Right lobe of liver (tissue), 6 donors: Measurements from ENCODE around the gene GPR84. TPM values are rescaled to one million over a fixed set of nuclear protein-coding genes. Genes with fewer than 3 reads are reported as not detected.

ENCODE experiments used
- ATAC-seq, 4 donors: fragments of 200-7000 bp; cut with Tn5 transposase; one replicate each; pipeline ENCODE4 v1.9.1; 2020; ENCODE audit warnings: mild to moderate bottlenecking in 4 of 4, moderate library complexity in 4 of 4
- DNase-seq, 3 donors: peaks; one replicate each; pipeline ENCODE4 v3.0.0-alpha.2; 2020
- H3K27ac ChIP-seq, 3 donors: fragments of 200-600 bp; one replicate each; pipeline ENCODE4 v1.8.0; 2022
- H3K27me3 ChIP-seq, 2 donors: fragments of 200-600 bp; one replicate each; pipeline ENCODE4 v1.8.0; 2022
- H3K36me3 ChIP-seq, 4 donors: fragments of 200-600 bp; sonication (generic) in 1 of 4; one replicate each; pipeline versions ENCODE4 v1.5.1 to v1.8.0; 2017 to 2022; ENCODE audit warnings: control low read depth in 1 of 4
- H3K4me1 ChIP-seq, 4 donors: fragments of 200-600 bp; sonication (generic) in 1 of 4; one replicate each; pipeline versions ENCODE4 v1.5.1 to v1.8.0; 2017 to 2022; ENCODE audit warnings: control low read depth in 1 of 4
- H3K4me3 ChIP-seq, 3 donors: fragments of 200-600 bp; one replicate each; pipeline ENCODE4 v1.8.0; 2022
- H3K9me3 ChIP-seq, 4 donors: fragments of 200-600 bp; sonication (generic) in 1 of 4; one replicate each; pipeline versions ENCODE4 v1.5.1 to v1.8.0; 2017 to 2022; ENCODE audit warnings: control low read depth in 1 of 4
- POLR2A ChIP-seq: fragments of 450-650 bp; IDR thresholded peaks from one replicate; pipeline ENCODE4 v1.6.1; 2017; ENCODE audit warnings: antibody characterized with exemption, mild to moderate bottlenecking
- WGBS: methylation state at CpG from one replicate; pipeline ENCODE4 v1.1.6; 2018; ENCODE audit warnings: low coverage, low lambda C conversion rate; ENCODE audit not compliant: insufficient coverage; ENCODE audit errors: missing lambda C conversion rate; 5-methylcytosine and 5-hydroxymethylcytosine counted together
- intact Hi-C, 2 donors: fragments of 100-400 bp; cut with DNase I; formaldehyde crosslinking; loops; one replicate each; pipeline versions ENCODE4 v1.11.2 to v1.14.1; 2022
- total RNA-seq, 6 experiments: library from RNA; depleted of rRNA in 2 of 6; stranded (reverse); fragments of >200 nt in 2 of 6; fragmentation: NEBNext Ultra II Directional in 3 of 6; extraction: Animal tissue kit (Norgen Biotek cat#: 25700) in 3 of 6; gene quantifications; one replicate each; pipeline versions ENCODE4 v1.1.0 to v1.2.4, GENCODE V29; 2016 to 2023
- TF ChIP-seq, protein P1 (sequence below), 4 donors: fragments of 200-600 bp in 3 of 4; fragments of 450-650 bp in 1 of 4; IDR thresholded peaks; one replicate each; pipeline versions ENCODE4 v1.5.1 to v1.8.0; 2016 to 2022; ENCODE audit warnings: antibody characterized with exemption in 4 of 4, mild to moderate bottlenecking in 2 of 4
- donor health status: DM: no; HTN: yes; CAD: no.
- donor health status: DM: no; HTN: no; CAD: no.
- donor health status: DM: no; HTN: no; CAD: no.
- donor health status: DM: no; HTN: yes; CAD: no.
- donor health status: DM: no; HTN: yes; CAD: no.

The GPR84 gene
- total RNA-seq, 6 experiments from 2014 or later, result 0.35 TPM; not detected in 5

- Histone ChIP-seq H3K4me3 (no peak overlapping the region), H3K36me3 (peaks cover 0 to 66% (median 39%) of the 10 kb centered on the region in 4 donors), H3K4me1 (peaks cover 0 to 24% (median 7%) of the 10 kb centered on the region in 4 donors), H3K27ac (no peak overlapping the region), H3K27me3 (no peaks in the 10 kb centered on the region), H3K9me3 (no peaks in the 10 kb centered on the region)
- ATAC-seq (no peak), DNase-seq (no peak)
- intact Hi-C loops, result no loop called here
- TF ChIP-seq, protein P1, sequence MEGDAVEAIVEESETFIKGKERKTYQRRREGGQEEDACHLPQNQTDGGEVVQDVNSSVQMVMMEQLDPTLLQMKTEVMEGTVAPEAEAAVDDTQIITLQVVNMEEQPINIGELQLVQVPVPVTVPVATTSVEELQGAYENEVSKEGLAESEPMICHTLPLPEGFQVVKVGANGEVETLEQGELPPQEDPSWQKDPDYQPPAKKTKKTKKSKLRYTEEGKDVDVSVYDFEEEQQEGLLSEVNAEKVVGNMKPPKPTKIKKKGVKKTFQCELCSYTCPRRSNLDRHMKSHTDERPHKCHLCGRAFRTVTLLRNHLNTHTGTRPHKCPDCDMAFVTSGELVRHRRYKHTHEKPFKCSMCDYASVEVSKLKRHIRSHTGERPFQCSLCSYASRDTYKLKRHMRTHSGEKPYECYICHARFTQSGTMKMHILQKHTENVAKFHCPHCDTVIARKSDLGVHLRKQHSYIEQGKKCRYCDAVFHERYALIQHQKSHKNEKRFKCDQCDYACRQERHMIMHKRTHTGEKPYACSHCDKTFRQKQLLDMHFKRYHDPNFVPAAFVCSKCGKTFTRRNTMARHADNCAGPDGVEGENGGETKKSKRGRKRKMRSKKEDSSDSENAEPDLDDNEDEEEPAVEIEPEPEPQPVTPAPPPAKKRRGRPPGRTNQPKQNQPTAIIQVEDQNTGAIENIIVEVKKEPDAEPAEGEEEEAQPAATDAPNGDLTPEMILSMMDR (IDR thresholded peaks at IDR 0.05), result no peak
- TF ChIP-seq POLR2A, result no peak
Observed at GRCh38 chr12:54349679-54350078, 14.6 kb downstream of the GPR84 start.

GRCh38 chr12:54349036-54349435, 15.2 kb downstream of the GPR84 start:
- no peak for DNase-seq

DNA sequence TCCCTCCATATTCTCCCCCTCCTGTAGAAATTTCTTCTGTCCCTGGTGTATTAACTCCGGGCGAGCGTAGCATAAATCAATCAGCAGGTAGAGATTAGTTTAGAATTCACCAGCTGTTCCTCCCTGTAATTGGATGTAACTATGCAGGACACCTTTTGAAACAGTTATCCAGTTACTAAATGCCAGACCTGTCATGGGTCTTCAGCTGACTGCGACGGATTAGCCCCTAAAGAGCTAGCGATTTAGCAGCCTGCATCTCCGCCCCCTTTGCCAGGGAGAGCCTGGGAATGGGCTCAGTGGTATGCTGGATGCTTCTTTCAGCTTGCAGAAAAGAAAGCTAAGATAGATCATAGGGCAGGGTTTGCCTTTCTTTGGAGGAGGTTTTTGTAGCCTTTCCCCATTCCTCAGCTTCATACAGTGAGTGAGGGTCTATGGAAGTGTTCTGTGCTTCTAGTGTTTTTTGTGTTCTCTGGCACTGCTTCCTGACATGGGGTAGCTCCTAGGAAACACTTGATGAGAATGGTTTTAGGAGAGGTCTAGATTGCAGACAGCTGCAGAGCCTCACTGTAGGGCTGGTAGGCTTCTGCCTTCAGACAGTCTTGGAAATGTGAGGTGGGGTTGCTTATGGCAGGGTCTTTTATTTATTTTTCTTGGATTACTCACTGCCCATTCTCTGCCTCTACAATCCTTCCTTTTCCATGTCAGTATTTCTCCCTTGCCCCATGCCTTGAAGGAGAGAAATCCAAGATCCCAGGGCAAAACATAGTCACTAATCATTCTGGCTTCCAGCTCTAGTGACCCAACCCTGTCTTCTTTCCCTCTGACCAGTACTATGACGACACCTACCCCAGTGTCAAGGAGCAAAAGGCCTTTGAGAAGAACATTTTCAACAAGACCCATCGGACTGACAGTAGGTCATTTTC, 22.6 kb downstream of the GPR84 start:
- H3K27ac ChIP-seq, result no peak overlapping the region
- peaks cover 0 to 26% (median 8%) of the 10 kb centered on the region in 4 donors for H3K4me1 ChIP-seq
- intact Hi-C loops, result no loop called here
- 87% methylated on average over 9 of the region's 9 CpGs for WGBS
- H3K36me3 ChIP-seq, result peaks cover 0 to 59% (median 28%) of the 10 kb centered on the region in 4 donors
- DNase-seq (no peak), ATAC-seq (no peak)
- no peak overlapping the region for H3K4me3 ChIP-seq
- H3K9me3 ChIP-seq, result no peaks in the 10 kb centered on the region
- no peak for TF ChIP-seq POLR2A
- TF ChIP-seq, protein P1 (IDR thresholded peaks at IDR 0.05), result no peak
- no peaks in the 10 kb centered on the region for H3K27me3 ChIP-seq

More at GRCh38 chr12:54349036-54349435, 15.2 kb downstream of the GPR84 start:
- H3K4me3 ChIP-seq, result no peak overlapping the region
- ATAC-seq, result no peak
- no peaks in the 10 kb centered on the region for H3K27me3 ChIP-seq
- no peaks in the 10 kb centered on the region for H3K9me3 ChIP-seq
- H3K27ac ChIP-seq, result no peak overlapping the region
- peaks cover 0 to 20% (median 7%) of the 10 kb centered on the region in 4 donors for H3K4me1 ChIP-seq
- peaks cover 0 to 71% (median 43%) of the 10 kb centered on the region in 4 donors for H3K36me3 ChIP-seq
- TF ChIP-seq, protein P1 (IDR thresholded peaks at IDR 0.05), result no peak
- no peak for TF ChIP-seq POLR2A
- intact Hi-C loops, result no loop called here
- 91% methylated on average over 3 of the region's 4 CpGs for WGBS

DNA sequence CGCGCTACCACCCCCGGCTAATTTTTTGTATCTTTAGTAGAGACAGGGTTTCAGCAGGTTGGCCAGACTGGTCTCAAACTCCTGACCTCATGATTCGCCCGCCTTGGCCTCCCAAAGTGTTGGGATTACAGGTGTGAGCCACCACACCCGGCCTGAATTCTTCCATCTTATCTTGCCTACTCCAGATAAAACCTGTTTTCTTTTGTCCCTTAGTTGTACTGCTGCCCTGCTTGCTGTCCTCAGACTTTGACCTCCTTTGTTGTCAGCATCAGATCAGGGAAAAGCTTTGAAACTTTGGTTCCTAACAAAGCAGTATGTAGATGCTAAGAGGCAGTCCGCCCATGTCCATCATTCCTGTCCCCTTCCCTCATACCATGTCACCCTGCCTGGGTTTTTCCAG, 23.4 kb downstream of the GPR84 start:
- Histone ChIP-seq H3K4me3 (no peak overlapping the region), H3K27ac (no peak overlapping the region), H3K4me1 (peaks cover 0 to 34% (median 9%) of the 10 kb centered on the region in 4 donors), H3K36me3 (peaks cover 0 to 52% (median 25%) of the 10 kb centered on the region in 4 donors), H3K27me3 (no peaks in the 10 kb centered on the region), H3K9me3 (no peaks in the 10 kb centered on the region)
- no peak for TF ChIP-seq POLR2A
- 93% methylated on average over 7 of the region's 7 CpGs for WGBS
- DNase-seq (no peak), ATAC-seq (no peak)
- intact Hi-C loops, result no loop called here

DNA sequence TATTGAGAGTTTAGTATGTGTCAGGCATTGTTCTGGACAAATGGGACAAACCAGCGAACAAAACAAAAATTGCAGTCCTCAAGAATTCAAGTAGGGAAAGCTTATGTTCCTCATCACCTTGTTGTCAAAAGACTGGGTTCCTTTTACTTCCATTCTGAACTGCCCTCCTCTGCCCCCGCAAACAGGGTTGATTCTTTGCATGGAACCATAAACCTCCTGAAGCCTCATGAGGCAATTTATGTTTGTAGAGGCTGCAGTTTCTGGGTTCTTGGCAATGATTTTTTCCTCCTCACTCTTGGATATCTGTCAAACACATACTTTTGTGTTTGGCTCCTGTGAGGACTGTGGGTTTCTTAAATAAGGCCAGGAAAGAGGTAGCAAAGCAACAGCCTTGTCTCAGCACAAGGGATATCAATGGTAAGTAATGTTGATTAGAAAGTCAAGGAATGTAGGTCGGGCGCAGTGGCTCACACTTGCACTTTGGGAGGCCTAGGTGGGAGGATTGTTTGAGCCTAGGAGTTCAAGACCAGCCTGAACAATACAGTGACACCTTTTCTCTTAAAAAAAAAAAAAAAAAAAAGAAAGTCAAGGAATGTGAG, 25.5 kb downstream of the GPR84 start:
- WGBS, result 94% methylated on average over 2 of the region's 4 CpGs
- Histone ChIP-seq H3K4me1 (peaks cover 0 to 38% (median 9%) of the 10 kb centered on the region in 4 donors), H3K4me3 (no peak overlapping the region), H3K27ac (no peak overlapping the region), H3K36me3 (peaks cover 0 to 32% (median 15%) of the 10 kb centered on the region in 4 donors), H3K27me3 (no peaks in the 10 kb centered on the region), H3K9me3 (no peaks in the 10 kb centered on the region)
- no peak for TF ChIP-seq POLR2A
- TF ChIP-seq, protein P1 (IDR thresholded peaks at IDR 0.05), result no peak
- no peak for DNase-seq
- no peak for ATAC-seq
- intact Hi-C loops, result no loop called here
